UCSD-AML1 (cell line): ENCODE data around the gene ANXA9.
A peak's percentile ranks its signal among the peaks of the same experiment; 100 is the strongest.

Experiments
- DNase-seq: peaks from one replicate; lab custom pipeline; 2025; ENCODE audit not compliant: unreplicated experiment; lab: John Stamatoyannopoulos, UW

The ANXA9 gene

DNA sequence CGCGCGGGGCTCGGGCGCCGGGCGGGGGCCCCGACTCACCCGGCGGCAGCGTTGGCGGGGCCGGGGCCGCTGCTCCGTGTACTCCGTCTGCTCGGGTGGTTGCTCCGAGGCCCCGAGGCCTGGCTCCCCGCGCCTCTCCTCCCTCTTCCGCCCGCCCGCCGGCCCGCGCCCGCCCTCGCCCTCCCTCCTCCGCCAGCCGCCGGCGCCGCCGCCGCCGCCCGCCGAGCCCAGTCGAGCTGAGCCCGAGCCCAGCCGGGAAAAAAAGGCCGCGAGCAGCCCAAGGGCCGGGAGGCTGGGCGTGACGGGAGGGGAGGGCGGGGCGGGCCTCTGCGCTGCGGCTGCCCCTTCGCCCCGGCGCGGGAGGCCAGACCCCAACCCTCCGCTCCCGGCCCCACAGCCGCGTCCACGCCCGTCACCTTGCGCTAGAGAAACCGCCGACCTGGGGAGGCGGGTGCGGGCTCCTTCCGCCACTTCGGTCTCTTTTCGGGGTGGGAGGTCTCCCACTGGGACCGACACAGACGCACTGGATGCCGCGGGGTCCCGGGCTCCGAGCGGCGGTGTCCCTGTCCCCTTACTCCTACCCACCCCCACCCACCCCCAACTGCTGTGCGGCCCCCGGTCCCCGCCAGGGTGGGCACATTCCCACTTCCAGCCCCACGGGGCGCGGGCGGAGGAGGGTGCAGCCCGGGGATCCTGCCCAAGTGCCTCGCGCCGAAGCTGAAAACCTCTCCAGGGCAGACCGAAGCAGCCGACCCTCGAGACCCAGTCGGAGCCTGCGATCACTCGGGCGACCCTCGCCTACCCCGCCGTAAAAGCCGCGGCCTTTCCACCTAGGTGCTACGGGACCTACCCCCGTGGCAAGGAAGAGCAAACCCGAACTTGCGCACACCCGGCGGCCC is 7.3 kb upstream of the ANXA9 start, which contains the start of gene CERS2:
Gene CERS2 (minus strand): TSS at position 256 of the 899 bp plus-strand sequence. CDS start 5,745 bp downstream, outside the sequence.
- DNase-seq, result peak; percentile 84

GRCh38 chr1:150976401-150976821 is 5.7 kb upstream of the ANXA9 start:
- no peak for DNase-seq

DNA sequence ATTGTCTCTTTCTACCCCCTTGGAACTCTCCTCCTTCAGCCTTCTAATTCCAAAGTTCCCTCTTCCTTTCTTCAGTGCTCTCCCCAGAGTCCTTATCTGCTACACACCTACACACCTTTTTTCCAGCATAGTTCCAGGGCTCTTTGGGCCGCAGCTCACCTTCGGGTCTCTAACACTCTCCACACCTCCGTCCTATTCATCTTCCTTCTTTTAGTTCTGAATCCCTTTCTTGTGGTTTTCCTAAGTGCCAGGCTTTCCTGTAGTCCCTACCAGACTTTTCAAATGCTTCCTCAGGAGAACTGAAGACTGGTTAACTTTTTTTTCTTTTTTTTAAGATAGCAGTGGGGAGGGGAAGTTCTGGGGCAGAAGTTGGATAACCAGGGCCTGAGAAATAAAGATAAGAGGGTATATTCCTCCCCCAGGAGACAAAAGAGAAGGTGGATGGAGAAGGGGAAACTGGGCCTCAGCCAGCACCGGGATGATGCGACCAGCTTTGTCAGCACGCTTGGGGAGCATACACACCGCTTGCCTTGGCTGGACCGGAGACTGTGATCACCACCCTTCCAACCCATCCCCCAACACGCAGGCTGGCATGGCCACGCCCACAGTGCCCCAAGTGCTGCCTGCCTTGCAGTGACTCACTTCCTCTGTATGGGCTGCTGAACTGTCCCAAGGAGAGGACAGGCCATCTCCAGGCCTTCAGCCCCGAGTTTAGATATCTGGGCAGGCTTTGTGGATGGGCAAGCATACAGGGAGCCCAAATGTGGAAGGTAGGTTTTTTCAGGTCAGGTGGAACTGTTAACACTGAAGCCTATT is 5.0 kb upstream of the ANXA9 start:
- peak; percentile 94 for DNase-seq

- DNase-seq, result peak; percentile 85
These were observed 2.7 kb upstream of the ANXA9 start for GRCh38 chr1:150979092-150980056.

GRCh38 chr1:150981177-150981804 is 801 bp upstream of the ANXA9 start:
- no peak for DNase-seq

DNA sequence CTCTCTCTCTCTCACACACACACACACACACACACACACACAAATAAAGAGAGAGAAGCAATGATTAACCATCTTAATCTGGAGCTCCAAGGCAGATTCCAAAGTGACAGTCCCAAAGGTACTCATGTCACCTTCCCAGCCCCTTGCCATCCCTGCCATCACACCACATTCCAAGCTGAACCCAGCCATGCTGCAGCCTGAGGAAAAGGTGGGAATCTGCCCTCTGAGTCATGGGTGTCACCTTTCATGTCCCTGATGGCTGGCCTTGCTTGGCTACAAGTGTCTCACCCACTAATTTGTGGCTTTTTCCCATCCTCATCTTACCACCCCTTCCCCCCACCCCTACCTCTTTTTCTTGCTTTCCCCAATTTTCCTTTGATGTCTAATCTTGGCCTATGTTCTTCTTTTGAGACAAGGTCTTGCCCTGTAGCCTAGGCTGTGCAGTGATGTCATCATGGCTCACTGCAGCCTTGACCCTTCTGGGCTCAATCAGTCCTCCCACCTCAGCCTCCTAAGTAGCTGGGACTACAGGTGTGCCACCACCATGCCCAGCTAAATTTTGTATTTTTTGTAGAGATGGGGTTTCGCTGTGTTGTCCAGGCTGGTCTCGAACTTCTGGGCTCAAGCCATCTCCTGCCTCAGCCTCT is 3.2 kb downstream of the ANXA9 start:
- no peak for DNase-seq

DNA sequence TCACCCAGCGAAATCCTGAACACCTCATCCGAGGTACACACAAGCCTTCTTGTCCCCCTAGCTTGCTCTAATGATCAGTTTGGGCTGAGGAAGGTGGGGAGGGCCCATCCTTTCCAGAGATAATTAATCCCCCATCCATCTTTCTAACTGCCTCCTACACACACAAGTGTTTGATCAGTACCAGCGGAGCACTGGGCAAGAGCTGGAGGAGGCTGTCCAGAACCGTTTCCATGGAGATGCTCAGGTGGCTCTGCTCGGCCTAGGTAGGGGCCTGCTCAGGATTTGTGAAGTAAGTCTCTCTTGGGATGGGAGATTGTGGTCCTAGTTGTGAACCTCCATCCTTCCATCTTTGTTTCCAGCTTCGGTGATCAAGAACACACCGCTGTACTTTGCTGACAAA is 5.8 kb downstream of the ANXA9 start:
- no peak for DNase-seq

DNA sequence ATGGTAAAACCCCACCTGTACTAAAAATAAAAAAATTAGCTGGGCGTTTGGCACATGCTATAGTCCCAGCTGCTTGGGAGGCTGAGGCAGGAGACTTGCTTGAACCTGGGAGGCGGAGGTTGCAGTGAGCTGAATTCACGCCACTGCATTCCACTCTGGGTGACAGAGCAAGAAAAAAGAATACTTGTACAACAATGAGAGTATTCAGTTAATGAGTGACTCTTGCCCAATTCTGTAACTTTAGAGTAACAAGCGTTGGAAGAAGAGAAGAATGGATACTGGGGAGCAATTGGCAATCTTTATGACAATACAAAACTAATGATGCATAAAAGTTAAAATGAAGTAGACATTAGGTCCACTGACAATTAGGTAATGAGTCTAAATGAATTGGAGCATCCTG is 10.5 kb downstream of the ANXA9 start:
- no peak for DNase-seq

GRCh38 chr1:150994248-150994647 is 12.2 kb downstream of the ANXA9 start:
- no peak for DNase-seq

- no peak for DNase-seq
These were observed 13.4 kb downstream of the ANXA9 start for GRCh38 chr1:150995460-150995859.

- no peak for DNase-seq
These were observed 13.8 kb downstream of the ANXA9 start for GRCh38 chr1:150995896-150996295.

DNA sequence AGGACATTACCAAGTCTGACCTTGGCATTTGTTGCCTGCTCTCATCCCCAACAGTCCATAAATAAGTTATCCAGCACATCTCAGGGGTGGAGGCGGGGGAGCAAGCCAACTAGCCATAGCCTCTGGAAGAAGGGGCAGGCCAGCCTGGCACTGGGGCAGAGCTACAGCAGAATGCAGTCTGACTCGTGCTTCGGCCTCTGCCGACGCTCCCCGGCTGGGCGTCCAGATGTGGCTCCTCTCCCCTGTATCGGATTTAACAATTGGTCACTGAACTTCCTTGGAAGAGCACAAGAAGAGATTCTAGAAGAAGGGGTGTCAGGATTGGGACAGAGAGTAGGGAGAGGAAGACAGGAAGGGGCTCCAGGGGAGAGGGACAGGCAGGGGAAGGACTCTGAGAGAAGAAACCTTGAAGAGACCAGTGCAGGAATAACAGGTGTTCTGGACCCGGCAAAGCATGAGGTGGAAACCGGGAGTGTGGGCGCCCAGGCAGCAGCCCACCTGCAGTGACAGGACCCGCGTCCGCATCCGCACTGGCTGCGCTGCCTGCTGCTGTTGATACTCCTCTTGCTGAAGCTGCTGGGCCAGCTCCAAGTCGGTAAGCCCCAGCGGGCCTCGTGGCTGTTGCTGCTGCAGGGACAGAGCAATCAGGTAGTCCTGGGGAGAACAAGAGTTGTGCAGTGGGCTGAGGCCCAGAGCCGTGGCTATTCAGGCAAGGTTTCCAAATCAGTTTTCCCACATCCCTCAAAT is 15.2 kb downstream of the ANXA9 start:
- DNase-seq, result no peak

DNA sequence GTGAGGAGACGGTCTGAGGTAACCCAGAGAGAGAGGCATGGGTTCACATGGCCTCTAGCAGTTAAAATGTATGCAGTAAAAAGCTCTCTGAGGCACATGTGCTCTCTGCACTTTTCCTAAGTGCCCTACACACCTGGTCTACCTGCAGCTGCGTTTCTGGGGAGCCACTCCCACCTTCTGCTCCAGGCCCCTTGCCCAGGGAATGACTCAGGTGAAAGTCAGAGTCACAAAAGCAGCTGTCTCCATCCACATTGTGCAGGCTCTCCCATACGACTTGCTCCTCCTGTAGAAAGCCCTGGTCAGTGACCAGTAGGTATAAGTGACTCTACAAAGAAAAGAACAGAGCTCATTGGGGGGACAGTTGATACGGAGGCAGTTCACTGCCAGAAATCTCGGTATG is 15.9 kb downstream of the ANXA9 start:
- DNase-seq, result no peak

DNA sequence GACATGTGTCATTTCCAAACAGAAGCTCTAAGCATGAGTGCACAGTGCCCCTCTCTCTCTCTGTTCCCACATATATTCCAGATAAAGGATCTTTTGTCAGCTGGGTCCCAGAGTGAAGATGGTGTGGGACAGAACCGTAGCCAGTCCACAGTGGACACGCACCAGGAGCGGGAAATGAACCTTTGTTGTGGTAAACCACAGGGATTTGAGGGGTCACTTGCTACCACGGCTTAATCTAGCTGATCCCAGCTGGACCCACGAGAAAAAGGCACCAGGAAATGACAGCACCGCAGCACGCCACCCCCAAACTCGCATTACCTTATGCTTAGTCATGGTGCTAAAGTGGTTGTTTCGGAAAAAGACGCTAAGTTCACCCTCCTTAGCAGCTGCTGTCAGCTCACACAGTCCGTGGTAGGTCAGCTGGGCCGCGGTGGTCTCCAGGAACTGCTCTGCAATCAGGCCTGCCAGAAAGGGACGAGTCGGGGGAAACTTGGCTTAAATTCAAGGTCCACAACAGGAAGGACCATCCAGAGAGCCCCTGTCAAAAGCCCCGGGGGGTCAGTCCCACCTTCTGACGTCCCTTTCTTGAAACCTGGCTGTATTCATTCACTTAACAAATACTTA is 17.1 kb downstream of the ANXA9 start:
- DNase-seq, result peak; percentile 59

- no peak for DNase-seq
These were observed 17.8 kb downstream of the ANXA9 start for GRCh38 chr1:150999926-151000325.

- no peak for DNase-seq
These were observed 18.3 kb downstream of the ANXA9 start for GRCh38 chr1:151000408-151000807.

DNA sequence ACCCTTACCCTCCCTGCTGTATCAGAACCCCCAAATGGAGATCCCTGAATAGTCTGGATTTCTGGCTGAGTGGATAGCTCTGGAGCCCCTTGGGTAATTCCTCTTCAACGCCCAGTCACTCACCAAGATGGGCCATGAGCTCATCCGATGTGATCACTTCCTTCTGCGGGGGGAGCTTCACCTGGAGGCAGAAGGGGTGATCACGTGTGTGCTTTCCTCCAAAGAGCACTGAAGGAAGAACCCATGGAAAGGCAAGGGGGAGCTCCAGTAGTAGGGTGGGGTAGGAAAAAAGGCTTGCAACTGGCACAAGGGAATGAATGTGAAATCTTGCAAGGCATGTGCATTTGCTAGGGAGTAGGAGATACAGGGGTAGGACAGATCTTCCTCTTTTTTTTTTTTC is 19.5 kb downstream of the ANXA9 start:
- DNase-seq, result no peak

GRCh38 chr1:151002051-151002450 is 20.0 kb downstream of the ANXA9 start:
- DNase-seq, result no peak

GRCh38 chr1:151002611-151003010 is 20.5 kb downstream of the ANXA9 start:
- no peak for DNase-seq
